ENCODE measurements around the gene ZNF845. TPM values are rescaled to one million over a fixed set of nuclear protein-coding genes. Genes with fewer than 3 reads are reported as not detected.

ZNF845 gene
- total and polyA plus RNA-seq, 2 of the 4 experiments (the other 2 are of a cell fraction), result 1.2 to 9.5 TPM

DNA sequence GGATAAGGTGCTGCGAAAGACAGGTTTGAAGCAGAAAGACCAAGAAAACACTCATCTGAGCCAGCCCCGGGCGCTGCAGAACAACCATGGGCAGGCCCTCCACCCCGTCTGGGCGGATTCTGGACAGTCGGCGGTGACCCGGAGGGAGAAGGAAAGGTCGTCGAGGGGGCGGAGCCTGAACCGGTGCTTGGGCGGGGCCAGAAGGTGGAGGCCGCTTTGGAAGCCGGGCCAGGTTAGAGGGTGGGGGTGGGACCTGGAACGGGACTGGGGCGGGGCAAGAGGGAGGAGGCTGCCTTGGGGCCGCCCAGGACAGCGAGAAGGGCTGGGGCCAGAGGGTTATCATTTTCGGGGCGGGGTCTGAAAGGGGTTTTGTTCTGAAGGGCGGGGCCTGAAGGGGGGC, 56.4 kb downstream of the ZNF845 start:
- in situ Hi-C loops (cut with MboI; ENCODE audit: low sequenced_read_pairs) (no loop called here), intact Hi-C loops (cut with micrococcal nuclease) (loop anchor here (10.0 kb wide), 1 partner anchor 195 kb away; the partner anchor contains the start of gene ZNF665), dilution Hi-C loops (cut with HindIII; ENCODE audit: low sequenced_read_pairs, unreplicated experiment) (no loop called here)
- Histone ChIP-seq H4K5ac (ENCODE audit: low read depth, low read length) (no peak overlapping the region), H3K4me3 (ENCODE audit: insufficient read depth, low read depth, low read length) (no peak overlapping the region), H4K20me1 (ENCODE audit: insufficient read depth, low read length) (no peaks in the 10 kb centered on the region), H3K36me3 (ENCODE audit: control insufficient read depth, insufficient read depth, low read length) (0 out of 2 replicates have a peak, but pooled peaks cover 3% of the 10 kb centered on the region), H3K9me1 (ENCODE audit: insufficient read depth, low read length) (no peaks in the 10 kb centered on the region), H2AK5ac (ENCODE audit: low read depth, low read length) (no peak overlapping the region), H2AK9ac (replicated peaks; ENCODE audit: low read depth, low read length, poor library complexity) (no peak overlapping the region), H3K79me1 (ENCODE audit: low read depth in 1 of 2, low read length in 2 of 2) (no peaks in the 10 kb centered on the region), H2BK15ac (ENCODE audit: low read depth, low read length) (no peak overlapping the region), H3K27ac (ENCODE audit: insufficient read depth, low read length) (no peak overlapping the region), H3K4me1 (ENCODE audit: control insufficient read depth, insufficient read depth, low read length) (no peaks in the 10 kb centered on the region; the same call in 1 of the 2 replicates), H3K18ac (ENCODE audit: low read depth, low read length) (no peak overlapping the region), H3K56ac (ENCODE audit: extremely low read depth, insufficient read depth, low read length) (no peak overlapping the region), H3K9me3 (ENCODE audit: control insufficient read depth, insufficient read depth, low read length) (peaks cover 9% of the 10 kb centered on the region), H3K4me2 (ENCODE audit: low read depth, low read length) (no peak overlapping the region), H2BK5ac (ENCODE audit: low read depth, low read length, poor library complexity, severe bottlenecking) (no peak overlapping the region), H3K14ac (replicated peaks; ENCODE audit: low read depth, low read length) (no peak overlapping the region), H2BK120ac (ENCODE audit: low read depth, low read length) (no peak overlapping the region), H4K91ac (ENCODE audit: insufficient read depth, low read depth, low read length) (no peak overlapping the region), H3K4ac (ENCODE audit: low read depth, low read length) (no peak overlapping the region), H4K8ac (ENCODE audit: low read depth in 2 of 2, low read length in 2 of 2) (no peak overlapping the region), H2BK20ac (ENCODE audit: low read depth, low read length) (no peak overlapping the region), H3K23ac (ENCODE audit: low read depth, low read length) (no peak overlapping the region), H2AFZ (replicated peaks; ENCODE audit: low read length, poor library complexity) (no peak overlapping the region), H3K9ac (ENCODE audit: low read depth, low read length) (no peak overlapping the region), H3K27me3 (ENCODE audit: control insufficient read depth, insufficient read depth, low read length) (no peaks in the 10 kb centered on the region)
- no TSS peak for BruUV-seq (replicated peaks)
- ATAC-seq (ENCODE audit: low read depth) (no peak), DNase-seq (no peak)
- TF ChIP-seq ELK1 (IDR thresholded peaks at IDR 0.05; ENCODE audit: borderline replicate concordance, low read depth, low read length) (no peak), FOS (IDR thresholded peaks at IDR 0.05; ENCODE audit: low read depth, low read length) (no peak), CTCF (conservative IDR thresholded peaks at IDR 0.05; ENCODE audit: low read depth, low read length) (no peak), CHD1 (IDR thresholded peaks at IDR 0.05; ENCODE audit: low read depth, low read length) (no peak), RFX5 (IDR thresholded peaks at IDR 0.05; ENCODE audit: low read depth, low read length) (no peak), CEBPB (IDR thresholded peaks at IDR 0.05; ENCODE audit: low read depth, low read length) (no peak), NFE2L2 (IDR thresholded peaks at IDR 0.05; ENCODE audit: low read depth, low read length) (no peak), BHLHE40 (IDR thresholded peaks at IDR 0.05; ENCODE audit: low read depth, low read length) (no peak)
- WGBS, 2 experiments (ENCODE audit: extremely low coverage in 2 of 2, insufficient read length in 1 of 2), result 57% methylated on average over 1 of the region's 22 CpGs; no CpG with 5 or more reads in 1 of the 2 experiments
- POLR2A ChIA-PET (ENCODE audit: unreplicated experiment), result no interaction called here
- CTCF ChIA-PET, result no interaction called here
